AG08396 (cell line): Measurements from ENCODE around the gene MAP4K3.

ENCODE experiments used
- DNase-seq: peaks from one replicate; pipeline ENCODE4 v3.0.0; 2012; ENCODE audit warnings: low spot score, mixed read lengths

Gene MAP4K3

DNA sequence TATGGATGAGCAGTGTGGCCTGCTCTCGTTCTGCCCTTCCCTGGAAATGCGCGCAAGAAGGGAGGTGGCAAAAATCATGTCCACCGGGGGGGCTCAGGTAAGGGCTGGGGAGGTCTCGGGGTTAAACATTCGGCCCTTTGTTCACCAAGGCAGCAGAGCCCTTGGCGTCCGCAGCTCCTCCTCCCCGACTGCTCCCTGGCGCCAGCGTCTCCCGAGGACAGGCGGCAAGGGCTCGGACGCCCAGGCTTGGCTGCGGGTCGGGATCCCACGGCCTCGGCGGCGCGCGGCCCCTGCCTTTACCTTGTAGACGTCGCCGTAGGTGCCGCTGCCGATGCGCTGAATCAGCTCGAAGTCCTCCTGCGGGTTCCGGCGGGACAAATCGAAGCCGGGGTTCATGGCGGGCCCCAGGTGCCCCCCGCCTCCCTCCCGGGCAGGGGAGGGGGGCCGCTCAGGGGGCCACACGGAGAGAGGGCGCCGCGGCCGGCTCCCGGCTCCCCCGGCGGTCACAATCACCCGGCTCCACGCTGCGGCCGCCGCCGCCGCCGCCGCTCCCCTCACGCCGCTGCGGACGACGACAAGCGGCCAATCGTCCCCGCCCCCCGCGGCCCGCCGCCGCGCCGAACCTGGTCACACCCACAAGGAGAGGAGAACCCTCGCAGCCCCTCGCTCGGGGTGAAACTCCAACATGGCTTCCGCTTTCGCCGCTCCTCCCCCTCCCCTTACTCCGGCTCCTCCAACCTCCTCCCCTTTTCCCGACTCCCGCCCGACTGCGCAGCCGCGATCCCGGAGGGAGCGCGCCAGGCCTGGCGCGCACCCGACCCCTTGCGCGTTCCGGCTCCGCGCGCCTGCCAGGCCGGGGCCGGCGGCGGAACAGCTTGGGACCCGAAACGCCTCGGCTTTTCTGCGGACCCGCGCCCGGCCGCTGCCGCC lies at the start of gene MAP4K3:
Gene MAP4K3, minus strand, starts transcription at position 694 of the 930 bp plus-strand sequence. Its CDS starts 298 bp downstream, at position 396.
- DNase-seq, result peak; percentile 98

DNA sequence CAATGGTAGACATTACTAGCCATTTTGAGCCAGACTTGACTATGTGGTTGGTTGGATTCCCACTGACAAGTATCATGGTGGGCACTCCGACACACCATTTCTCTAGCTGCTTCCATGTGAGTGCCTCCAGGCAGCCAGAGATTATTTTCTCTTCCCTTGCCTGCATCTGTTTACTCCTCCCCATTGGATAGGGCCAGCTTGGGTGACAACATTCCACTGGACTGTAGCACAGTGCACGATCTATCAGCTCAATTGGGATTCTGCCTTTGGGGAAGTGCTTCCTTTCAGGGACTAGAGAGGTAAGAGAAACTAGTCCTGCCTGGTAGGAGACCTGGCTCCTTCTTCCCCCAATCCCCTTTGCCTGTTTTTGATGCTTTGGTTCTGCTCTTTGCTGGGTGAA lies 49.0 kb upstream of the MAP4K3 start:
- no peak for DNase-seq

DNA sequence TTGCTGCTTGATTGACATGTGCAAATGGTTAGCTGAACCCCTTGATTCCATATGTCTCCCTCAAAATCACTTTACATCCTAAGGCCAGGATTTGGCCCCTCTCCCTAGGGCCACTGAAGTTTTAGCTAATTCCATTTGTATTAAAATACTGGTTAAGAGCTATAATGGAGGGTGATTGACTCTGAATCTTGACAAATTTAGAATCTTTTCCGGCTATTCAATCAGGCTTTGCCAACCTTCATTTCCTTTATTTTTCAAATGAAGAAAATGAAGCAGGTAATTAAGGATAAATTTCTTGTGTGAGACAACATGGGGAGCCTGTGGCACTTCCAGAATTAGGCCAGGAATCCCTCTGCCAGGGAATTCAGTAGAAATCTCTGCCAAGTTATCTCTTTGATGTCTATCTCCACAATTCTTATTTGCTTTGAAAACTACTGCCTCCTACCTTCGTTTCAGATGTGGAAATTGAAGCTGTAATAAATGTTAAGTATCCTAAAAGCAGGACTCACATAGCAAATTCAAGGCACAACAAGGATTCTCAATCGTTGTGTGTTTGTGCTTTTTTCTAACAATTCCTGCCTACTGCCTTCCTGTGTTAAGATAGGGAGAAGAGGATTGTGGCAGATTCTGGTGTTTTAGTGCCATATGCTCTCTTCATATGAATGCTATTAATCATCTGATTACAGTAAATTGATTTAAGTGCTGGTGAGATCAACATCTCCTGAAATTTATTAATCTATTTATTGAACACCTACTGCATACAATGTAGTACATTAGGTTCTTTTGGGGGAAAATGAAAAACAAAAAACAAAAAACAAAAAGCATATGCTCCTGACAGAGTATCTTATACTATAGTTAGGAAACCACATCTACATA lies 47.8 kb upstream of the MAP4K3 start:
- no peak for DNase-seq

- no peak for DNase-seq
Measured at GRCh38 chr2:39484206-39484605, 47.1 kb upstream of the MAP4K3 start.

DNA sequence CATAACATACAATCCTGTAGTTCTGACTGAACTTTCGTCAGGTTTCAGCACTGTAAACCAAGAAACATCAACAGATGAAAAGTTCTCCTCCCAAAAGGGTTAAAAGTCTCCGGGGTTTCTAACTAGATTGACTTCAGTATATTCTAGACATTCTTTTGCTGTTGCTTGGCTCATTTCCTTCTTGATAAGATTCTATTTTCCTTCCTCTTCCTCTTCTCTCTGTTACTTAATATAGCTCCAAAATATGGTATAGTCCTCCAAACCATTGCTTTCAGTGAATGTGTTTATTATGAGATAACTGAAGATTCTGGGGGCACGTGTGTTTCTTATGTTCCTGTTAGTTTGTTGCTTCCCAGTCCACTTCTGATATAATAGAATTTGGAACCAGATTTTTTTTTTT lies 46.4 kb upstream of the MAP4K3 start:
- DNase-seq, result no peak

GRCh38 chr2:39481611-39482010 lies 44.5 kb upstream of the MAP4K3 start:
- DNase-seq, result peak; percentile 18

GRCh38 chr2:39479696-39480095 lies 42.6 kb upstream of the MAP4K3 start:
- DNase-seq, result no peak

DNA sequence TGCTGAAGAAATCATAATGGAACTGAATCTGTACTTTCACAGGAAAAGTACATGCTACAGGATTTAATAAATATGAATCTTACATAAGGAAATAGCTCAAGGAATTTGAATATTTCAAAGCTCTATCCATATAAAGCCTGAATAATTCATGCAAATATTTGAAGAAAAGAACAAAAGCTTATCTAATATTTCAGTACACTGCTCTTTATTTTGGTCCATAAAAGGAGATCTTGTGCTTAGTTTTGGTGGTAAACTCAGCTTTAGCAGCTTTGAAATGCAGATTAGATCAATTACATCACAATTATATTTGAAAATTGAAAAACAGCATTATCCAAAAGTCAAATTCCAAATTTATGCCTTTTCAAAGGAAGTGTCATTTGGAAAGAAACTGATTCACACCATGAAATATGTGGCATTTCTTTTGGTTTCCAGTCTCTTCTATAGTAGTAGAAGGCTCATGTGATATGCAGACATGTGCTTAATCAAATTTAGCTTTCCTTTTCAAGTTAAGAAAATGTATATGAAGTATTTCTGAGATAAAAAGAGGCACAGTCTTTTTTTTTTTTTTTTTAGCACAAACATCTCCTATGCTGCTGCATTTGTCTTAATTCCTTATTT lies 42.1 kb upstream of the MAP4K3 start:
- no peak for DNase-seq

DNA sequence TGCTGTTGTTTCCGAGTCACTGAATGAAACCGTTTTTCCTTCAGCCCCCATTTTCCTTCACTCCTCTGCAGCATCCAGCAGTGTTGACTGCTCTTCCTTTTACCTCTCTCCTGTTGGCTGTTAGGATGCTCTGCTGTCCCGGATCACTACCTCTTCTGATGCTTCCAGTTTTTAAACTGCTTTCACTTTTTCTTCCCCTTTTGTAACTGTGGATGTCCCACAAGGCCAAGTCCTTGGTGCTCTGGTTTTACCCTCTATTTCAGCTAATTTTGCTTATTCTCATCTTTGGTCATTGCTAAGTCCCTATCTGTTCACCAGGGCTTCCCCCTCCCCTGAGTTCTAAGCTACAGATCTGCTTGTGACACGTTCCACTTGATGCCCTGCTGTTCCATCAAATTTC lies 39.4 kb upstream of the MAP4K3 start:
- no peak for DNase-seq

GRCh38 chr2:39475006-39475405 lies 37.9 kb upstream of the MAP4K3 start:
- DNase-seq, result no peak

GRCh38 chr2:39470580-39470979 lies 33.5 kb upstream of the MAP4K3 start:
- DNase-seq, result no peak

DNA sequence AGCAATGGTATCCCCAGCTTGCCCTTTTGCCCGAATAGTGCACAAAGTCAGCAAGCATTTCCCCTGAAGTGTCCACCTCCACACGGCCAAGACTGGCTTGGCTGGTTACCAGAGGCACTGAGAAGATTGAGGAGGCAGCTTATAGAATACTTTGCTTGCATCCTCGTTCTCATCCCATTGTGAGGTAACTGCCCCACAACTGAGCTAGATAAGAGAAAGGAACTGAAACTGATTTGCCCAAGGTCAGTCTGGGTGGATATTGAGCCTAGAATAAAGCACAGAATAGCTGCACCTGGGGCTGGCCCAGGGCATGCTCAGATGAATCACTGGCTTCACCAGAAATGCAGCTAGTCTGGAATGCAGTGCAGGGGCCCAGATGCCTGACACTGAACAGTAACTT lies 32.7 kb upstream of the MAP4K3 start:
- peak; percentile 58 for DNase-seq

- no peak for DNase-seq
Measured at GRCh38 chr2:39468579-39469451, 31.7 kb upstream of the MAP4K3 start.

- DNase-seq, result no peak
Measured at GRCh38 chr2:39466311-39466710, 29.2 kb upstream of the MAP4K3 start.

DNA sequence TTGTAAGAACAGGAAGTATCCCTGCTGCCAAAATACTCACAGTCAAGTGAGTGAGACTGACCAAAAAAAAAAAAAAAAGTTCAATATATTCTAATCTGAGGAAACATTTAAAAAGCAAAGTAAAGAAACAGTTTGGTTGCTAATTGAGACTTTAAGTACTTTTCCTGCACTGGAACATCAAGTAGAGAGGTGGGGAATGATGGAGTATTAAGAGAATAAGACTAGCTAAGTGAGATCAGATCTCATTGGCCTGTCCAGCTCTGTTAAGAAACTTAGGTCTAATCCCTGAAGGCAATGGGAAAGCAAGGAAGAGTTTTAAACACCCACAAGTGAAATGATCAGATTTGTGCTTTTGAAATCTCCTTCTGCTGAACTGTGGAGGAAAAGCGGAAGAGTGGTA lies 27.8 kb upstream of the MAP4K3 start:
- no peak for DNase-seq

- DNase-seq, result no peak
Measured at GRCh38 chr2:39455826-39456225, 18.7 kb upstream of the MAP4K3 start.

DNA sequence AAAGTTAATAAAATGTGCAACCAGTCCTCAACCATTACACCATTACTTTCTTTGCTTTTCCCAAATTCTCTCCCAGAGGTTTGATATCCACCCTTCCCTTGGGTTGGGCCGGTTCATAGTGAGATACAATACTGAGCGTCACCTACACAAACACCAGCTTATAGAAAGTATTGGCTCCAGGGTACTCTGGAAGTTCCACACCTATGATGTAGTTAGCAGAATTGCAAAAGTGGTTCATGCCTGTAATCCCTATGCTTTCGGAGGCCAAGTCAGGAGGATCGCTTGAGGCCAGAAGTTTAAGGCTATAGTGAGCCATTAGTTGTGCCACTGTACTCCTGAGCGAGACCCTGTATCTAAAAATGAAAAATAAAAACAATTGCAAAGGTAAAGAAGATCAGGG lies 15.3 kb upstream of the MAP4K3 start:
- no peak for DNase-seq

- DNase-seq, result no peak
Measured at GRCh38 chr2:39451954-39452353, 14.9 kb upstream of the MAP4K3 start.

- DNase-seq, result no peak
Measured at GRCh38 chr2:39448169-39448502, 11.1 kb upstream of the MAP4K3 start.

DNA sequence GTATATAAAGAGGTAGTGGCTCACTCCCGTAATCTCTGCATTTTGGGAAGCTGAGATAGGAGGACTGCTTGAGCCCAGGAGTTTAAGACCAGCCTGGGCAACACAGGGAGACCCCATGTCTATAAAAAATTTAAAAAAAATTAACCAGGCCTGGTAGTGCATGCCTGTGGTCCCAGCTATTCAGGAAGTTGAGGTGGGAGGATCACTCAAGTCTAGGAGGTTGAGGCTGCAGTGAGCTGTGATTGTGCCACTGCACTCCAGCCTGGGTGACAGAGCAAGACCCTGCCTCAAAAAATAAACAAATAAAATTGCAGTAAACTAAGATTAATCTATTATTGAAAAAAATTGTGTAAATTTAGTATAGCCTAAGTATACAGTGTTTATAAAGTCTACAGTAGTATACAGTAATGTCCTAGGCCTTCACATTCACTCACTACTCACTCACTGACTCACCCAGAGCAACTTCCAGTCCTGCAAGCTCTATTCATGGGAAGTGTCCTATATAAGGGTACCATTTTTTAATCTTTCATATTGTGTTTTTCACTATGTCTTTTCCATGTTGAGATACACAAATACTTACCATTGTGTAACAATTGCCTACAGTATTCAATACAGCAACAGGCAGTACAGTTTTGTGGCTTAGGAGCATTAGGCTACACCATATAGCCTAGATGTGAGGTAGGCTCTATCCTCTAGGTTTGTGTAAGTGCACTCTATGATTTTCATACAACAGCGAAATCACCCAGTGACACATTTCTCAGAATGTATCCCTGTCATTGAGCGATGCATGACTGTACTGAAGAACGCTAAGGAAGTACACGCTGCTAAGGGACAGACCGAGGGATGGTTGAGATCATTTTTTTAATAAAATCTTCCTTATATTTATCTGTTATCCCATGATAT lies 10.4 kb upstream of the MAP4K3 start:
- no peak for DNase-seq

DNA sequence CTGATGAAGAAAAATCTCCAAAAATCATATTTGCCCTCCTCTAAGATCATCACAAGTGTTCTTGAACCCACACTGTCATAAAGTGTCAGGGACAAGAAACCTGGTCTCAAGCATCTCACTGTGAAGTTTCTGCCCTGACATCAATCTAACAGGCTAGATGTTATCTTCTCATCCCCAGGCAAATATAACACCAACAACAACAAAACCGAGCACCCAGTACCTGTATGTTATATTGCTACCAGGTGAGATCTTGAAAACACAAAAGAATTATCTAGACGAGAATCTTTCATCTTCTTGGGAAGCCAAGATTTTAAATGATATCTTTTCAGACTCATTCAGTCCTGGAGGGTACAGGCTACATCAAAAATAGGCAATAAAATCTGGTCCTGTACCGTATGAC lies 8.8 kb upstream of the MAP4K3 start:
- no peak for DNase-seq
